SU-DHL-6 (cell line): ENCODE results near the gene FOXO3.

ENCODE experiments used
- CTCF ChIP-seq: fragments of 200-600 bp; sonication (generic); IDR thresholded peaks from one replicate; pipeline ENCODE4 v1.5.1; 2017; ENCODE audit warnings: antibody characterized with exemption, mild to moderate bottlenecking, low read length, moderate library complexity; ENCODE audit not compliant: insufficient read depth, poor library complexity, severe bottlenecking
- EZH2phosphoT487 ChIP-seq: fragments of 200-600 bp; sonication (generic), shearing (Covaris generic); conservative IDR thresholded peaks from 2 replicates; pipeline ENCODE4 v1.6.1; 2018; ENCODE audit warnings: mild to moderate bottlenecking, antibody characterized with exemption, low read length, moderate library complexity, mixed read lengths

GRCh38 chr6:108549241-108549640 is 11.5 kb upstream of the FOXO3 start:
- TF ChIP-seq CTCF (no peak), EZH2phosphoT487 (no peak)
